Breast epithelium (tissue), 3 donors: ENCODE data around the gene PTPRN2.

Source experiments
- CTCF ChIP-seq, 3 donors: fragments of 450-650 bp; IDR thresholded peaks; one replicate each; pipeline ENCODE4 v1.5.1; 2016 to 2017; ENCODE audit warnings: antibody characterized with exemption in 3 of 3, mild to moderate bottlenecking in 3 of 3, moderate library complexity in 3 of 3
- POLR2A ChIP-seq: fragments of 450-650 bp; IDR thresholded peaks from one replicate; pipeline ENCODE4 v1.6.1; 2016; ENCODE audit warnings: antibody characterized with exemption, mild to moderate bottlenecking, moderate library complexity

DNA sequence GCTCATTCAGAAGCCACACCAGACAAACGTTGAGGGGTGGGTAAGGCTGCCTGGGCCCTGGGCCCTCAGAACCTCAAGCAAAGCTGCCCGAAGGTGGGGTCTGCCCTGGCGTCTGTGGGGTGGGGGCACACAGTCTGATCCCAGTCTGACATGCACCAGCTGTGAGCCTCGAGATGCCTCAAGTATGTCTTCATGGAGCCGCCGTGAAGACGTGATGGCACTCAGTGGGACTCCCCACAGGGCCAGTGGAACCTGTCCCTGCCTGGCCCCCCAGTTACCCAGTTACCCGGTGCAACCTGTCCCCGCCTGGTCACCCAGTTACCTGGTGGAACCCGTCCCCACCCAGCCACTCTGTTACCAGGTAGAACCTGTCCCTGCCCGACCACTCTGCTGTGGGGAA lies 351.2 kb downstream of the PTPRN2 start:
- TF ChIP-seq POLR2A, result no peak
- TF ChIP-seq CTCF (IDR thresholded peaks at IDR 0.05), result no peak
